Vagina (tissue), 2 donors: ENCODE measurements around the gene PAFAH1B1. TPM values are rescaled to one million over a fixed set of nuclear protein-coding genes. Genes with fewer than 3 reads are reported as not detected.

Source experiments
- DNase-seq, 2 donors: peaks; one replicate each; pipeline ENCODE4 v3.0.0-alpha.2; 2017; ENCODE audit errors: extremely low spot score in 2 of 2
- H3K27ac ChIP-seq: fragments of 200-600 bp; sonication (generic); one replicate; pipeline ENCODE4 v1.5.1; 2019
- H3K27me3 ChIP-seq: fragments of 200-600 bp; sonication (generic); one replicate; pipeline ENCODE4 v1.5.1; 2019
- H3K36me3 ChIP-seq, 2 donors: fragments of 200-600 bp; sonication (generic); one replicate each; pipeline ENCODE4 v1.5.1; 2017 to 2019
- H3K4me1 ChIP-seq: fragments of 200-600 bp; sonication (generic); one replicate; pipeline ENCODE4 v1.5.1; 2019
- H3K4me3 ChIP-seq, 2 donors: fragments of 200-600 bp; sonication (generic); 1 replicate in 1 of 2; 2 replicates in 1 of 2; pipeline ENCODE4 v1.5.1; 2016 to 2019
- H3K9me3 ChIP-seq: fragments of 200-600 bp; sonication (generic); one replicate; pipeline ENCODE4 v1.5.1; 2019
- POLR2A ChIP-seq, 2 donors: fragments of 450-650 bp; IDR thresholded peaks; one replicate each; pipeline ENCODE4 v1.6.1; 2017; ENCODE audit warnings: antibody characterized with exemption in 2 of 2, mild to moderate bottlenecking in 2 of 2, moderate library complexity in 2 of 2
- POLR2AphosphoS5 ChIP-seq, 2 donors: sonication (generic); formaldehyde crosslinking; IDR thresholded peaks; one replicate each; pipeline ENCODE4 v1.9.0; 2017; ENCODE audit warnings: antibody characterized with exemption in 2 of 2, mild to moderate bottlenecking in 2 of 2, low read depth in 1 of 2; ENCODE audit not compliant: insufficient read depth in 1 of 2
- intact Hi-C: fragments of 100-400 bp; cut with DNase I; formaldehyde crosslinking; loops from one replicate; pipeline ENCODE4 v1.15.1; 2023
- microRNA-seq: library from miRNA; unstranded; fragments of <30 nt; microRNA quantifications from one replicate; pipeline ENCODE4, GENCODE V29; 2017; ENCODE audit warnings: borderline number of aligned reads, borderline replicate concordance
- small RNA-seq: library from RNA; depleted of rRNA; stranded (forward); fragments of <200 nt; gene quantifications from one replicate; pipeline ENCODE3, GENCODE V24; 2016
- total RNA-seq: library from RNA; depleted of rRNA; stranded (reverse); fragments of >200 nt; gene quantifications from one replicate; pipeline ENCODE4 v1.2.3, GENCODE V29; 2016
- TF ChIP-seq, protein P1 (sequence below), 3 experiments: fragments of 450-650 bp in 2 of 3; fragments of 200-600 bp in 1 of 3; sonication (generic) in 1 of 3; IDR thresholded peaks; one replicate each; pipeline ENCODE4 v1.5.1; 2017 to 2019; ENCODE audit warnings: antibody characterized with exemption in 3 of 3, mild to moderate bottlenecking in 2 of 3, moderate library complexity in 2 of 3

PAFAH1B1 gene
- total RNA-seq, 1 donor from 2014 or later = 102 TPM

DNA sequence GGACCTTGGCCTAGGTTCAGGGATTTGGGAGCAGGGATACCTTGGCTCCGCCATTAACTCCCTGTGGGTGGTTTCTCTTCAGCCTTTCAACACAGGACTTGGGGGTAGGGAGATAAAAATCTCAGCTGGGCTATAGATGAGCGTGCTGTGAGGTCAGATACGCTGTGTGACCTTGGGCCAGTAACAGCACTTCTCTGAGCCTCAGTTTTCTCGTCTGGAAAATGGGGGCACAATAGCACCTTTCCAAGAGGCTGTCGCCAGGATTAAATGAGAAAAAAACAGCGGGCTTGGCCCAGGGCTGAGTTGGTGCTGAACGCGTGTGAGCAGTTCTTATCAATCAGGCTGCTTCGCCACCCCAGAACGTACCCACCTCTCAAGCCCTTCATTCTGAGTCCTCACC lies 138.4 kb downstream of the PAFAH1B1 start:
- intact Hi-C loops = no loop called here
- TF ChIP-seq, protein P1, sequence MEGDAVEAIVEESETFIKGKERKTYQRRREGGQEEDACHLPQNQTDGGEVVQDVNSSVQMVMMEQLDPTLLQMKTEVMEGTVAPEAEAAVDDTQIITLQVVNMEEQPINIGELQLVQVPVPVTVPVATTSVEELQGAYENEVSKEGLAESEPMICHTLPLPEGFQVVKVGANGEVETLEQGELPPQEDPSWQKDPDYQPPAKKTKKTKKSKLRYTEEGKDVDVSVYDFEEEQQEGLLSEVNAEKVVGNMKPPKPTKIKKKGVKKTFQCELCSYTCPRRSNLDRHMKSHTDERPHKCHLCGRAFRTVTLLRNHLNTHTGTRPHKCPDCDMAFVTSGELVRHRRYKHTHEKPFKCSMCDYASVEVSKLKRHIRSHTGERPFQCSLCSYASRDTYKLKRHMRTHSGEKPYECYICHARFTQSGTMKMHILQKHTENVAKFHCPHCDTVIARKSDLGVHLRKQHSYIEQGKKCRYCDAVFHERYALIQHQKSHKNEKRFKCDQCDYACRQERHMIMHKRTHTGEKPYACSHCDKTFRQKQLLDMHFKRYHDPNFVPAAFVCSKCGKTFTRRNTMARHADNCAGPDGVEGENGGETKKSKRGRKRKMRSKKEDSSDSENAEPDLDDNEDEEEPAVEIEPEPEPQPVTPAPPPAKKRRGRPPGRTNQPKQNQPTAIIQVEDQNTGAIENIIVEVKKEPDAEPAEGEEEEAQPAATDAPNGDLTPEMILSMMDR (IDR thresholded peaks at IDR 0.05) = no peak
- TF ChIP-seq POLR2AphosphoS5 (IDR thresholded peaks at IDR 0.05; ENCODE audit: insufficient read depth in 1 of 2, low read depth in 1 of 2) = no peak
- TF ChIP-seq POLR2A (IDR thresholded peaks at IDR 0.05) = no peak
- Histone ChIP-seq H3K36me3 (no peaks in the 10 kb centered on the region), H3K4me1 (no peaks in the 10 kb centered on the region), H3K27ac (no peak overlapping the region), H3K4me3 (no peak overlapping the region), H3K9me3 (no peaks in the 10 kb centered on the region), H3K27me3 (no peaks in the 10 kb centered on the region)
- no peak for DNase-seq

GRCh38 chr17:2734939-2735338 lies 141.5 kb downstream of the PAFAH1B1 start:
- no peaks in the 10 kb centered on the region for H3K36me3 ChIP-seq
- TF ChIP-seq POLR2AphosphoS5 (IDR thresholded peaks at IDR 0.05; ENCODE audit: insufficient read depth in 1 of 2, low read depth in 1 of 2) = no peak
- TF ChIP-seq POLR2A (IDR thresholded peaks at IDR 0.05) = no peak
- TF ChIP-seq, protein P1 (IDR thresholded peaks at IDR 0.05) = no peak
- no peaks in the 10 kb centered on the region for H3K9me3 ChIP-seq
- H3K27ac ChIP-seq = no peak overlapping the region
- intact Hi-C loops = no loop called here
- no peaks in the 10 kb centered on the region for H3K4me1 ChIP-seq
- H3K4me3 ChIP-seq = no peak overlapping the region
- no peaks in the 10 kb centered on the region for H3K27me3 ChIP-seq
- DNase-seq = no peak

Small RNA genes within 50 kb of the gene (microRNA-seq; reads per million reads assigned to microRNA genes)
- not detected for gene MIR6776

Small RNA genes within 50 kb of the gene (small RNA-seq; reads per million reads assigned to genes)
- not detected for gene MIR6776
- gene RN7SL608P = not detected

Other genes starting within 250 kb of the PAFAH1B1 start
- 28.5 TPM for gene MNT, start 192.6 kb upstream of the PAFAH1B1 start, total RNA-seq
- gene METTL16, start 81.8 kb upstream of the PAFAH1B1 start, total RNA-seq = 30.4 TPM
- 52.3 TPM for gene CLUH, start 118.1 kb downstream of the PAFAH1B1 start, total RNA-seq
- gene CCDC92B, start 156.0 kb downstream of the PAFAH1B1 start, total RNA-seq = 0.25 TPM
- 22.6 TPM for gene RAP1GAP2, start 202.8 kb downstream of the PAFAH1B1 start, total RNA-seq